Neural progenitor cell (in vitro differentiated cells): ENCODE results near the gene CIITA. TPM values are rescaled to one million over a fixed set of nuclear protein-coding genes. Genes with fewer than 3 reads are reported as not detected.

Experiments used
- DNase-seq: peaks from one replicate; pipeline ENCODE4 v3.0.0-alpha.2; 2016; ENCODE audit warnings: low spot score
- H2AFZ ChIP-seq: fragments of 200-600 bp; sonication (generic); replicated peaks from 2 replicates; pipeline ENCODE4 v1.6.1; 2016; ENCODE audit warnings: antibody characterized with exemption
- H3F3A ChIP-seq: fragments of 200-600 bp; sonication (generic); 2 replicates; pipeline ENCODE4 v1.6.1; 2016; ENCODE audit warnings: antibody characterized with exemption, low read depth
- H3K27ac ChIP-seq: fragments of 200-600 bp; sonication (generic); 2 replicates; pipeline ENCODE4 v1.5.1; 2016; ENCODE audit warnings: mild to moderate bottlenecking
- H3K27me3 ChIP-seq: fragments of 200-600 bp; sonication (generic); 2 replicates; pipeline ENCODE4 v1.6.1; 2016; ENCODE audit warnings: mild to moderate bottlenecking, moderate library complexity
- H3K36me3 ChIP-seq: fragments of 200-600 bp; sonication (generic); 2 replicates; pipeline ENCODE4 v1.5.1; 2016
- H3K4me1 ChIP-seq: fragments of 200-600 bp; sonication (generic); 2 replicates; pipeline ENCODE4 v1.6.1; 2016; ENCODE audit warnings: mixed run types
- H3K4me2 ChIP-seq: fragments of 200-600 bp; sonication (generic); 2 replicates; pipeline ENCODE4 v1.6.1; 2016
- H3K4me3 ChIP-seq: fragments of 200-600 bp; sonication (generic); 2 replicates; pipeline ENCODE4 v1.5.1; 2016
- H3K79me2 ChIP-seq: fragments of 200-600 bp; sonication (generic); 2 replicates; pipeline ENCODE4 v1.6.1; 2016; ENCODE audit warnings: low read depth
- H3K9ac ChIP-seq: fragments of 200-600 bp; sonication (generic); 2 replicates; pipeline ENCODE4 v1.6.1; 2016
- H3K9me3 ChIP-seq: fragments of 200-600 bp; sonication (generic); 2 replicates; pipeline ENCODE4 v1.5.1; 2016; ENCODE audit warnings: low read depth
- H4K20me1 ChIP-seq: fragments of 200-600 bp; sonication (generic); 2 replicates; pipeline ENCODE4 v1.6.1; 2016; ENCODE audit warnings: low read depth
- H3K27ac Mint-ChIP-seq: 3 replicates; pipeline ENCODE4 v1.8.0; 2021; ENCODE audit warnings: mixed read lengths
- H3K27me3 Mint-ChIP-seq: 2 replicates; pipeline ENCODE4 v1.8.0; 2022; ENCODE audit warnings: low read depth, mild to moderate bottlenecking, inconsistent platforms, moderate library complexity, mixed read lengths; ENCODE audit not compliant: insufficient read depth
- H3K36me3 Mint-ChIP-seq: 3 replicates; pipeline ENCODE4 v1.8.0; 2021; ENCODE audit warnings: mixed read lengths
- H3K4me1 Mint-ChIP-seq: 3 replicates; pipeline ENCODE4 v1.8.0; 2021; ENCODE audit warnings: mixed read lengths
- H3K4me3 Mint-ChIP-seq: 3 replicates; pipeline ENCODE4 v1.8.0; 2021; ENCODE audit warnings: mild to moderate bottlenecking, moderate library complexity, mixed read lengths
- H3K9me3 Mint-ChIP-seq: 3 replicates; pipeline ENCODE4 v1.8.0; 2020; ENCODE audit warnings: mixed read lengths
- CTCF ChIP-seq: fragments of 200-600 bp; sonication (generic); IDR thresholded peaks from 2 replicates; pipeline ENCODE4 v1.5.1; 2017; ENCODE audit warnings: antibody characterized with exemption, mild to moderate bottlenecking
- EZH2 ChIP-seq: fragments of 200-600 bp; sonication (generic); IDR thresholded peaks from 2 replicates; pipeline ENCODE4 v1.6.1; 2017; ENCODE audit warnings: antibody characterized with exemption, mild to moderate bottlenecking, moderate library complexity
- EZH2phosphoT487 ChIP-seq: fragments of 200-600 bp; sonication (generic); IDR thresholded peaks from 2 replicates; pipeline ENCODE4 v1.6.1; 2017; ENCODE audit warnings: antibody characterized with exemption
- total RNA-seq: library from RNA; depleted of rRNA; stranded (reverse); fragments of >200 nt; gene quantifications from 2 replicates; pipeline ENCODE4 v1.2.3, GENCODE V29; 2015; ENCODE audit warnings: low replicate concordance

CIITA gene
- total RNA-seq, 1 donor from 2014 or later = not detected

- no peaks in the 10 kb centered on the region for H3K79me2 ChIP-seq
- no peaks in the 10 kb centered on the region for H3K4me1 ChIP-seq
- H3K4me1 Mint-ChIP-seq = no peaks in the 10 kb centered on the region
- no peaks in the 10 kb centered on the region for H3F3A ChIP-seq
- no peak overlapping the region for H3K9ac ChIP-seq
- no peaks in the 10 kb centered on the region for H3K9me3 ChIP-seq
- no peak overlapping the region for H3K4me3 Mint-ChIP-seq
- no peak overlapping the region for H3K4me3 ChIP-seq
- TF ChIP-seq EZH2phosphoT487 = no peak
- TF ChIP-seq EZH2 = no peak
- no peak for TF ChIP-seq CTCF
- no peak for DNase-seq
- no peak overlapping the region for H3K27ac ChIP-seq
- H3K36me3 Mint-ChIP-seq = no peaks in the 10 kb centered on the region
- H3K27me3 Mint-ChIP-seq = peaks cover 13% of the 10 kb centered on the region
- H3K4me2 ChIP-seq = no peak overlapping the region
- H3K27ac Mint-ChIP-seq = no peak overlapping the region
- peaks cover 5% of the 10 kb centered on the region for H4K20me1 ChIP-seq
- no peak overlapping the region for H2AFZ ChIP-seq
- no peaks in the 10 kb centered on the region for H3K9me3 Mint-ChIP-seq
- no peaks in the 10 kb centered on the region for H3K36me3 ChIP-seq
- H3K27me3 ChIP-seq = no peaks in the 10 kb centered on the region
Measured at GRCh38 chr16:10896723-10897122, 19.7 kb downstream of the CIITA start.

- H3K27me3 Mint-ChIP-seq = peaks cover 12% of the 10 kb centered on the region
- no peak overlapping the region for H3K4me2 ChIP-seq
Measured at GRCh38 chr16:10897134-10897533, 20.1 kb downstream of the CIITA start.

GRCh38 chr16:10902999-10903398, 26.0 kb downstream of the CIITA start:
- no peaks in the 10 kb centered on the region for H3K27me3 ChIP-seq
- no peaks in the 10 kb centered on the region for H3K4me1 ChIP-seq
- H3F3A ChIP-seq = no peaks in the 10 kb centered on the region
- Mint-ChIP-seq H3K4me1 (no peaks in the 10 kb centered on the region), H3K4me3 (no peak overlapping the region), H3K27ac (no peak overlapping the region), H3K27me3 (peaks cover 10% of the 10 kb centered on the region), H3K36me3 (no peaks in the 10 kb centered on the region), H3K9me3 (peaks cover 9% of the 10 kb centered on the region)
- H4K20me1 ChIP-seq = no peaks in the 10 kb centered on the region
- H3K79me2 ChIP-seq = no peaks in the 10 kb centered on the region
- no peak overlapping the region for H2AFZ ChIP-seq
- H3K4me3 ChIP-seq = no peak overlapping the region
- H3K4me2 ChIP-seq = no peak overlapping the region
- no peak for DNase-seq
- no peak overlapping the region for H3K9ac ChIP-seq
- H3K27ac ChIP-seq = no peak overlapping the region
- no peak for TF ChIP-seq EZH2phosphoT487
- no peak for TF ChIP-seq CTCF
- TF ChIP-seq EZH2 = no peak
- H3K9me3 ChIP-seq = no peaks in the 10 kb centered on the region
- no peaks in the 10 kb centered on the region for H3K36me3 ChIP-seq

More at GRCh38 chr16:10897134-10897533, 20.1 kb downstream of the CIITA start:
- no peak overlapping the region for H2AFZ ChIP-seq
- H3K4me1 ChIP-seq = no peaks in the 10 kb centered on the region
- no peak for DNase-seq
- Mint-ChIP-seq H3K4me3 (no peak overlapping the region), H3K9me3 (no peaks in the 10 kb centered on the region), H3K36me3 (no peaks in the 10 kb centered on the region), H3K27ac (no peak overlapping the region), H3K4me1 (no peaks in the 10 kb centered on the region)
- no peaks in the 10 kb centered on the region for H3K36me3 ChIP-seq
- no peak overlapping the region for H3K27ac ChIP-seq
- no peaks in the 10 kb centered on the region for H3K79me2 ChIP-seq
- no peaks in the 10 kb centered on the region for H3F3A ChIP-seq
- H3K4me3 ChIP-seq = no peak overlapping the region
- H3K9me3 ChIP-seq = no peaks in the 10 kb centered on the region
- TF ChIP-seq EZH2phosphoT487 (no peak), EZH2 (no peak), CTCF (no peak)
- H3K9ac ChIP-seq = no peak overlapping the region
- H3K27me3 ChIP-seq = no peaks in the 10 kb centered on the region
- peaks cover 5% of the 10 kb centered on the region for H4K20me1 ChIP-seq

- Mint-ChIP-seq H3K27ac (no peak overlapping the region), H3K36me3 (no peaks in the 10 kb centered on the region), H3K4me3 (no peak overlapping the region), H3K4me1 (no peaks in the 10 kb centered on the region), H3K27me3 (peaks cover 9% of the 10 kb centered on the region), H3K9me3 (peaks cover 9% of the 10 kb centered on the region)
- H3K27me3 ChIP-seq = no peaks in the 10 kb centered on the region
- no peak overlapping the region for H3K27ac ChIP-seq
- H3K36me3 ChIP-seq = no peaks in the 10 kb centered on the region
- no peaks in the 10 kb centered on the region for H3F3A ChIP-seq
- TF ChIP-seq CTCF = no peak
- TF ChIP-seq EZH2phosphoT487 = no peak
- no peak for TF ChIP-seq EZH2
- no peak overlapping the region for H3K4me3 ChIP-seq
- no peaks in the 10 kb centered on the region for H4K20me1 ChIP-seq
- no peak overlapping the region for H2AFZ ChIP-seq
- H3K4me1 ChIP-seq = no peaks in the 10 kb centered on the region
- no peak for DNase-seq
- no peaks in the 10 kb centered on the region for H3K9me3 ChIP-seq
- no peak overlapping the region for H3K4me2 ChIP-seq
- H3K9ac ChIP-seq = no peak overlapping the region
- no peaks in the 10 kb centered on the region for H3K79me2 ChIP-seq
Measured at GRCh38 chr16:10906482-10906881, 29.5 kb downstream of the CIITA start.
